SKM-1 (cell line): ENCODE data around the gene NWD2.
"Not testable (repeated sequence)": the region's sequence is repeated elsewhere in the genome, so short reads cannot be mapped to it uniquely, and the experiment has no call there.

Experiments
- DNase-seq: peaks from one replicate; lab custom pipeline; 2025; ENCODE audit not compliant: unreplicated experiment; lab: John Stamatoyannopoulos, UW

Gene NWD2

GRCh38 chr4:37244583-37245390 is at the start of gene NWD2:
TSS of gene NWD2 (plus strand) at chr4:37244743. CDS start at chr4:37245068, 325 bp downstream.
- no peak for DNase-seq

- DNase-seq: no peak
Observed at GRCh38 chr4:37197899-37198298, 46.6 kb upstream of the NWD2 start.

- DNase-seq: not testable (repeated sequence)
Observed at GRCh38 chr4:37204740-37205139, 39.8 kb upstream of the NWD2 start.

GRCh38 chr4:37216209-37216608 is 28.3 kb upstream of the NWD2 start:
- DNase-seq: no peak

- no peak for DNase-seq
Observed at GRCh38 chr4:37219242-37219641, 25.3 kb upstream of the NWD2 start.

- DNase-seq: no peak
Observed at GRCh38 chr4:37219990-37220389, 24.6 kb upstream of the NWD2 start.

GRCh38 chr4:37220685-37221084 is 23.9 kb upstream of the NWD2 start:
- DNase-seq: no peak

GRCh38 chr4:37223732-37224131 is 20.8 kb upstream of the NWD2 start:
- no peak for DNase-seq

GRCh38 chr4:37224854-37225253 is 19.7 kb upstream of the NWD2 start:
- DNase-seq: no peak

GRCh38 chr4:37225778-37226177 is 18.8 kb upstream of the NWD2 start:
- no peak for DNase-seq

- no peak for DNase-seq
Observed at GRCh38 chr4:37232315-37232714, 12.2 kb upstream of the NWD2 start.

GRCh38 chr4:37236165-37236564 is 8.4 kb upstream of the NWD2 start:
- no peak for DNase-seq

GRCh38 chr4:37241647-37242046 is 2.9 kb upstream of the NWD2 start:
- DNase-seq: no peak

- DNase-seq: no peak
Observed at GRCh38 chr4:37243051-37243450, 1.5 kb upstream of the NWD2 start.

GRCh38 chr4:37243722-37244582 is 591 bp upstream of the NWD2 start:
- DNase-seq: no peak

GRCh38 chr4:37245391-37245954 is 930 bp downstream of the NWD2 start:
- DNase-seq: no peak

GRCh38 chr4:37246891-37247290 is 2.3 kb downstream of the NWD2 start:
- DNase-seq: no peak

- no peak for DNase-seq
Observed at GRCh38 chr4:37258221-37258620, 13.7 kb downstream of the NWD2 start.

GRCh38 chr4:37268319-37268718 is 23.8 kb downstream of the NWD2 start:
- DNase-seq: no peak

- DNase-seq: no peak
Observed at GRCh38 chr4:37279121-37279520, 34.6 kb downstream of the NWD2 start.

- no peak for DNase-seq
Observed at GRCh38 chr4:37279894-37280592, 35.5 kb downstream of the NWD2 start.
